ENCODE data around the gene TM7SF3. TPM values are rescaled to one million over a fixed set of nuclear protein-coding genes. Genes with fewer than 3 reads are reported as not detected.

The TM7SF3 gene
- total and polyA plus RNA-seq, 5 donors from 2014 or later, result 21.8 to 68.2 (median 62.2) TPM

GRCh38 chr12:27005495-27005894, 8.7 kb downstream of the TM7SF3 start:
- Mint-ChIP-seq H3K27ac (peak overlapping the region in 1 of 3 donors; percentile 6), H3K36me3 (peaks cover 19% of the 10 kb centered on the region), H3K27me3 (no peaks in the 10 kb centered on the region), H3K9me3 (no peaks in the 10 kb centered on the region), H3K4me3 (no peak overlapping the region), H3K4me1 (peaks cover 36 to 56% (median 45%) of the 10 kb centered on the region in 4 donors)
- Histone ChIP-seq H3K4me1 (ENCODE audit: control insufficient read depth, insufficient read depth, low read length, poor library complexity, severe bottlenecking) (peaks cover 11% of the 10 kb centered on the region), H3K36me3 (ENCODE audit: control insufficient read depth, insufficient read depth, low read length) (peaks cover 11% of the 10 kb centered on the region), H3K27ac (ENCODE audit: insufficient read depth, low read length, poor library complexity, severe bottlenecking) (no peak overlapping the region), H3K27me3 (ENCODE audit: control insufficient read depth, insufficient read depth, low read length) (no peaks in the 10 kb centered on the region), H3K9me3 (ENCODE audit: control insufficient read depth in 2 of 2, low read length in 2 of 2) (no peaks in the 10 kb centered on the region), H3K4me3 (ENCODE audit: low read depth, low read length) (no peak overlapping the region)
- ATAC-seq (ENCODE audit: low read depth in 2 of 2), result no peak
- DNase-seq, result no peak

- ATAC-seq (ENCODE audit: low read depth in 2 of 2) (no peak), DNase-seq (no peak)
- Mint-ChIP-seq H3K27me3 (no peaks in the 10 kb centered on the region), H3K9me3 (no peaks in the 10 kb centered on the region), H3K36me3 (peaks cover 20% of the 10 kb centered on the region), H3K4me1 (peaks cover 23 to 47% (median 39%) of the 10 kb centered on the region in 4 donors), H3K4me3 (no peak overlapping the region), H3K27ac (peak overlapping the region in 2 of 3 donors; percentile 19 to 38)
- no peak overlapping the region for H3K4me3 ChIP-seq (ENCODE audit: low read depth, low read length)
- H3K4me1 ChIP-seq (ENCODE audit: control insufficient read depth, insufficient read depth, low read length, poor library complexity, severe bottlenecking), result peaks cover 11% of the 10 kb centered on the region
- no peak overlapping the region for H3K27ac ChIP-seq (ENCODE audit: insufficient read depth, low read length, poor library complexity, severe bottlenecking)
- H3K27me3 ChIP-seq (ENCODE audit: control insufficient read depth, insufficient read depth, low read length), result no peaks in the 10 kb centered on the region
- H3K36me3 ChIP-seq (ENCODE audit: control insufficient read depth, insufficient read depth, low read length), result peaks cover 17% of the 10 kb centered on the region
- H3K9me3 ChIP-seq (ENCODE audit: control insufficient read depth in 2 of 2, low read length in 2 of 2), result no peaks in the 10 kb centered on the region
Measured at GRCh38 chr12:27003421-27004381, 10.5 kb downstream of the TM7SF3 start.

- Histone ChIP-seq H3K4me3 (ENCODE audit: low read depth, low read length) (no peak overlapping the region), H3K27me3 (ENCODE audit: control insufficient read depth, insufficient read depth, low read length) (no peaks in the 10 kb centered on the region), H3K27ac (ENCODE audit: insufficient read depth, low read length, poor library complexity, severe bottlenecking) (no peak overlapping the region), H3K4me1 (ENCODE audit: control insufficient read depth, insufficient read depth, low read length, poor library complexity, severe bottlenecking) (peaks cover 11% of the 10 kb centered on the region), H3K9me3 (ENCODE audit: control insufficient read depth in 2 of 2, low read length in 2 of 2) (no peaks in the 10 kb centered on the region), H3K36me3 (ENCODE audit: control insufficient read depth, insufficient read depth, low read length) (peaks cover 23% of the 10 kb centered on the region)
- Mint-ChIP-seq H3K27me3 (no peaks in the 10 kb centered on the region), H3K27ac (no peak overlapping the region), H3K4me3 (no peak overlapping the region), H3K9me3 (no peaks in the 10 kb centered on the region), H3K36me3 (peaks cover 27% of the 10 kb centered on the region), H3K4me1 (peaks cover 19 to 47% (median 35%) of the 10 kb centered on the region in 4 donors)
- DNase-seq, result no peak
- no peak for ATAC-seq (ENCODE audit: low read depth in 2 of 2)
Measured at GRCh38 chr12:27002141-27002540, 12.0 kb downstream of the TM7SF3 start.

- no peak overlapping the region for H3K27ac Mint-ChIP-seq
- H3K36me3 ChIP-seq (ENCODE audit: control insufficient read depth, insufficient read depth, low read length), result peaks cover 23% of the 10 kb centered on the region
- H3K36me3 Mint-ChIP-seq, result peaks cover 27% of the 10 kb centered on the region
- H3K27me3 Mint-ChIP-seq, result no peaks in the 10 kb centered on the region
- H3K27ac ChIP-seq (ENCODE audit: insufficient read depth, low read length, poor library complexity, severe bottlenecking), result no peak overlapping the region
- H3K4me3 ChIP-seq (ENCODE audit: low read depth, low read length), result no peak overlapping the region
- H3K4me1 Mint-ChIP-seq, result peaks cover 19 to 48% (median 35%) of the 10 kb centered on the region in 4 donors
- no peaks in the 10 kb centered on the region for H3K9me3 Mint-ChIP-seq
- DNase-seq, result no peak
- H3K4me1 ChIP-seq (ENCODE audit: control insufficient read depth, insufficient read depth, low read length, poor library complexity, severe bottlenecking), result peaks cover 11% of the 10 kb centered on the region
- H3K9me3 ChIP-seq (ENCODE audit: control insufficient read depth in 2 of 2, low read length in 2 of 2), result no peaks in the 10 kb centered on the region
- no peaks in the 10 kb centered on the region for H3K27me3 ChIP-seq (ENCODE audit: control insufficient read depth, insufficient read depth, low read length)
- no peak overlapping the region for H3K4me3 Mint-ChIP-seq
- no peak for ATAC-seq (ENCODE audit: low read depth in 2 of 2)
Measured at GRCh38 chr12:27001663-27002062, 12.5 kb downstream of the TM7SF3 start.

- peak overlapping the region in 2 of 3 donors; percentile 47 to 49 for H3K27ac Mint-ChIP-seq
- H3K9me3 Mint-ChIP-seq, result no peaks in the 10 kb centered on the region
- peaks cover 29% of the 10 kb centered on the region for H3K36me3 Mint-ChIP-seq
- DNase-seq, result peak in 1 of 3 donors; percentile 24
- Histone ChIP-seq H3K4me1 (ENCODE audit: control insufficient read depth, insufficient read depth, low read length, poor library complexity, severe bottlenecking) (peaks cover 11% of the 10 kb centered on the region), H3K27ac (ENCODE audit: insufficient read depth, low read length, poor library complexity, severe bottlenecking) (no peak overlapping the region), H3K27me3 (ENCODE audit: control insufficient read depth, insufficient read depth, low read length) (no peaks in the 10 kb centered on the region), H3K36me3 (ENCODE audit: control insufficient read depth, insufficient read depth, low read length) (peaks cover 29% of the 10 kb centered on the region), H3K4me3 (ENCODE audit: low read depth, low read length) (peak overlapping the region; percentile 33), H3K9me3 (ENCODE audit: control insufficient read depth in 2 of 2, low read length in 2 of 2) (no peaks in the 10 kb centered on the region)
- H3K4me3 Mint-ChIP-seq, result no peak overlapping the region
- no peaks in the 10 kb centered on the region for H3K27me3 Mint-ChIP-seq
- no peak for ATAC-seq (ENCODE audit: low read depth in 2 of 2)
- peaks cover 19 to 48% (median 35%) of the 10 kb centered on the region in 4 donors for H3K4me1 Mint-ChIP-seq
Measured at GRCh38 chr12:27000961-27001360, 13.2 kb downstream of the TM7SF3 start.

- Histone ChIP-seq H3K4me1 (ENCODE audit: control insufficient read depth, insufficient read depth, low read length, poor library complexity, severe bottlenecking) (peaks cover 11% of the 10 kb centered on the region), H3K9me3 (ENCODE audit: control insufficient read depth in 2 of 2, low read length in 2 of 2) (no peaks in the 10 kb centered on the region), H3K27ac (ENCODE audit: insufficient read depth, low read length, poor library complexity, severe bottlenecking) (no peak overlapping the region), H3K36me3 (ENCODE audit: control insufficient read depth, insufficient read depth, low read length) (peaks cover 52% of the 10 kb centered on the region), H3K27me3 (ENCODE audit: control insufficient read depth, insufficient read depth, low read length) (no peaks in the 10 kb centered on the region), H3K4me3 (ENCODE audit: low read depth, low read length) (no peak overlapping the region)
- H3K27me3 Mint-ChIP-seq, result no peaks in the 10 kb centered on the region
- peaks cover 51% of the 10 kb centered on the region for H3K36me3 Mint-ChIP-seq
- H3K9me3 Mint-ChIP-seq, result no peaks in the 10 kb centered on the region
- H3K27ac Mint-ChIP-seq, result peak overlapping the region in 1 of 3 donors; percentile 20
- no peak overlapping the region for H3K4me3 Mint-ChIP-seq
- ATAC-seq (ENCODE audit: low read depth in 2 of 2) (no peak), DNase-seq (no peak)
- H3K4me1 Mint-ChIP-seq, result peaks cover 5 to 27% (median 15%) of the 10 kb centered on the region in 4 donors
Measured at GRCh38 chr12:26997003-26997402, 17.2 kb downstream of the TM7SF3 start.

GRCh38 chr12:26995706-26996105, 18.5 kb downstream of the TM7SF3 start:
- no peak overlapping the region for H3K4me3 Mint-ChIP-seq
- no peak overlapping the region for H3K27ac Mint-ChIP-seq
- H3K4me1 ChIP-seq (ENCODE audit: control insufficient read depth, insufficient read depth, low read length, poor library complexity, severe bottlenecking), result peaks cover 2% of the 10 kb centered on the region
- H3K4me1 Mint-ChIP-seq, result peaks cover 0 to 14% (median 4%) of the 10 kb centered on the region in 4 donors
- H3K36me3 ChIP-seq (ENCODE audit: control insufficient read depth, insufficient read depth, low read length), result peaks cover 48% of the 10 kb centered on the region
- H3K27me3 Mint-ChIP-seq, result no peaks in the 10 kb centered on the region
- H3K9me3 ChIP-seq (ENCODE audit: control insufficient read depth in 2 of 2, low read length in 2 of 2), result no peaks in the 10 kb centered on the region
- ATAC-seq (ENCODE audit: low read depth in 2 of 2) (no peak), DNase-seq (no peak)
- no peaks in the 10 kb centered on the region for H3K27me3 ChIP-seq (ENCODE audit: control insufficient read depth, insufficient read depth, low read length)
- no peaks in the 10 kb centered on the region for H3K9me3 Mint-ChIP-seq
- no peak overlapping the region for H3K27ac ChIP-seq (ENCODE audit: insufficient read depth, low read length, poor library complexity, severe bottlenecking)
- H3K4me3 ChIP-seq (ENCODE audit: low read depth, low read length), result no peak overlapping the region
- H3K36me3 Mint-ChIP-seq, result peaks cover 51% of the 10 kb centered on the region

All from CD4-positive, CD25-positive, alpha-beta regulatory T cell (primary cell).